CD4-positive, alpha-beta T cell (primary cell): ENCODE data around the gene AGXT2. TPM values are rescaled to one million over a fixed set of nuclear protein-coding genes. Genes with fewer than 3 reads are reported as not detected.
A peak's percentile ranks its signal among the peaks of the same experiment; 100 is the strongest.

Source experiments
- ATAC-seq: fragments of 200-7000 bp; cut with Tn5 transposase; one replicate; pipeline ENCODE4 v1.10.0; 2022; ENCODE audit warnings: mild to moderate bottlenecking; ENCODE audit not compliant: poor library complexity
- CTCF ChIA-PET: fragments of 350-600 bp; sonication (Branson Sonifier 250); formaldehyde crosslinking; loops from one replicate; lab custom pipeline; 2021; ENCODE audit warnings: antibody characterized with exemption, inconsistent platforms; lab: Charles Lee
- POLR2A ChIA-PET: fragments of 350-600 bp; sonication (Branson Sonifier 250); formaldehyde crosslinking; loops from one replicate; lab custom pipeline; 2021; ENCODE audit warnings: antibody characterized with exemption, inconsistent platforms; lab: Charles Lee
- DNase-seq, 14 experiments: peaks; one replicate each; pipeline ENCODE4 v3.0.0-alpha.2; 2013 to 2020; ENCODE audit warnings: mixed read lengths in 2 of 14
- H3K27ac ChIP-seq, 2 donors: one replicate each; pipeline versions ENCODE4 v1.5.1 to v1.7.0; 2013; ENCODE audit warnings: low read length in 2 of 2, low read depth in 1 of 2, mild to moderate bottlenecking in 1 of 2
- H3K27me3 ChIP-seq, 2 experiments: 1 replicate in 1 of 2; 2 replicates in 1 of 2; pipeline versions ENCODE4 v1.6.1 to v1.7.0; 2013; ENCODE audit warnings: low read length in 2 of 2, control low read depth in 1 of 2, mild to moderate bottlenecking in 1 of 2, moderate library complexity in 1 of 2; ENCODE audit not compliant: insufficient read depth in 2 of 2, control insufficient read depth in 1 of 2
- H3K36me3 ChIP-seq: one replicate; pipeline ENCODE4 v1.6.1; 2013; ENCODE audit warnings: low read length, control low read depth; ENCODE audit not compliant: insufficient read depth
- H3K4me1 ChIP-seq: one replicate; pipeline ENCODE4 v1.6.1; 2013; ENCODE audit warnings: low read length, control low read depth; ENCODE audit not compliant: insufficient read depth
- H3K4me3 ChIP-seq: one replicate; pipeline ENCODE4 v1.5.1; 2013; ENCODE audit warnings: mild to moderate bottlenecking, low read length, moderate library complexity
- H3K9me3 ChIP-seq, 2 experiments: 1 replicate in 1 of 2; 2 replicates in 1 of 2; pipeline versions ENCODE4 v1.6.1 to v1.7.0; 2013; ENCODE audit warnings: low read length in 2 of 2, mild to moderate bottlenecking in 2 of 2, control low read depth in 1 of 2, moderate library complexity in 1 of 2; ENCODE audit not compliant: control insufficient read depth in 1 of 2, insufficient read depth in 1 of 2
- H3K27ac Mint-ChIP-seq: one replicate; pipeline ENCODE4 v1.8.0; 2020; ENCODE audit warnings: mixed read lengths
- H3K27me3 Mint-ChIP-seq: one replicate; pipeline ENCODE4 v1.8.0; 2021; ENCODE audit warnings: mixed read lengths
- H3K36me3 Mint-ChIP-seq: one replicate; pipeline ENCODE4 v1.8.0; 2021; ENCODE audit warnings: low read depth, mixed read lengths
- H3K4me1 Mint-ChIP-seq: one replicate; pipeline ENCODE4 v1.8.0; 2021; ENCODE audit warnings: low read depth, mixed read lengths
- H3K4me3 Mint-ChIP-seq: one replicate; pipeline ENCODE4 v1.8.0; 2020; ENCODE audit warnings: mild to moderate bottlenecking, mixed read lengths
- H3K9me3 Mint-ChIP-seq: one replicate; pipeline ENCODE4 v1.8.0; 2020; ENCODE audit warnings: mixed read lengths
- intact Hi-C, 2 experiments: fragments of 100-400 bp; cut with DNase I in 1 of 2; cut with micrococcal nuclease in 1 of 2; formaldehyde crosslinking; loops; one replicate each; pipeline versions ENCODE4 v1.15.1 to v1.9.0; 2023 to 2025; cut with DNase I, micrococcal nuclease
- total RNA-seq, 174 experiments: library from RNA in 2 of 174; stranded (reverse) in 2 of 174; gene quantifications; one replicate each; pipeline ENCODE4 v1.2.3 and lab custom pipeline; 2021 to 2026
- TF ChIP-seq, protein P1 (sequence below): fragments of 200-600 bp; IDR thresholded peaks from one replicate; pipeline ENCODE4 v1.8.0; 2022; ENCODE audit warnings: antibody characterized with exemption, mild to moderate bottlenecking

AGXT2 gene
- total RNA-seq, 2 experiments from 2014 or later: not detected

DNA sequence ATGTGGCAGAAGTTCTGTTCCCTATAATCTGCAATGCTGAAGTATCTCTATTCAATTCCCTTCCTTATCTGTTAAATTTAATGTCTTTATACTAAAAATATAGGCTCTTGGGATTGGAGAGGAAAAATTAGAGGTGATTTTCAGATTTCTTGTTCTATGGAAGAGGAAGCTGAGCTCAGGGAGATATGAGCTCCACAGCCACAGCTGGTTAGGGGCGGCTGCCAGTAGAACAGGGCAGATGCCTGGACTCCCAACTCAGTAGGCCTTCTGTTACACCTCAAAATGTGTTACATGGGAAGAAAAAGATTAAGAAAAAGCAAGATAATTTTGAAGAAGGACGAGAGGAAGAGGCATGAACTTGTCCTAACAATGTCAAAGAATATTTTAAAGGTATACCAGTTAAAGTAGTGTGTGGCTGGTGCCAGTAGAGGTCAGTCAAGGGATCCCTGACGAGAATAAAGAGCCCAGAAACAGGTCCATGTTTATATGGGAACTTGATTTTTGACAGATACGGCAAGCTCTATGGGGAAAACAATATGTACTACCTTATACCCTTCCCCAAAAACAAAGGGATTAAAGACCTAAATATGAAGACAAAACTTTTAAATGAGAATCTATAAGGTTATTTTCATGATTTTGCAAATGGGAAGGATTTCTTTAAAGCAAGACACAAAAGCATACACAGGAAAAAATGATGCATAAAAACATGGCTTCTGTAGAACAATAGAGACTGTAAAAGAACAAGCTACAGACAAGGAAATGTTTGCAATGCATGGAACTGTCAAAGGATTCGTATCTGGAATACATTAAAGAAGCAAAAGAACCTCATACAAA is 89.7 kb downstream of the AGXT2 start:
- H3K4me3 ChIP-seq: no peak overlapping the region
- peak; percentile 51 for ATAC-seq
- H3K27ac ChIP-seq: no peak overlapping the region
- POLR2A ChIA-PET: interaction anchor here (0.6 kb wide), 1 partner anchor 28 kb away, joined by 3 read pairs; no protein-coding TSS in a partner anchor
- Mint-ChIP-seq H3K4me3 (no peak overlapping the region), H3K9me3 (no peaks in the 10 kb centered on the region), H3K36me3 (peaks cover 31% of the 10 kb centered on the region), H3K27me3 (no peaks in the 10 kb centered on the region), H3K4me1 (peaks cover 10% of the 10 kb centered on the region), H3K27ac (peak overlapping the region; percentile 15)
- TF ChIP-seq, protein P1, sequence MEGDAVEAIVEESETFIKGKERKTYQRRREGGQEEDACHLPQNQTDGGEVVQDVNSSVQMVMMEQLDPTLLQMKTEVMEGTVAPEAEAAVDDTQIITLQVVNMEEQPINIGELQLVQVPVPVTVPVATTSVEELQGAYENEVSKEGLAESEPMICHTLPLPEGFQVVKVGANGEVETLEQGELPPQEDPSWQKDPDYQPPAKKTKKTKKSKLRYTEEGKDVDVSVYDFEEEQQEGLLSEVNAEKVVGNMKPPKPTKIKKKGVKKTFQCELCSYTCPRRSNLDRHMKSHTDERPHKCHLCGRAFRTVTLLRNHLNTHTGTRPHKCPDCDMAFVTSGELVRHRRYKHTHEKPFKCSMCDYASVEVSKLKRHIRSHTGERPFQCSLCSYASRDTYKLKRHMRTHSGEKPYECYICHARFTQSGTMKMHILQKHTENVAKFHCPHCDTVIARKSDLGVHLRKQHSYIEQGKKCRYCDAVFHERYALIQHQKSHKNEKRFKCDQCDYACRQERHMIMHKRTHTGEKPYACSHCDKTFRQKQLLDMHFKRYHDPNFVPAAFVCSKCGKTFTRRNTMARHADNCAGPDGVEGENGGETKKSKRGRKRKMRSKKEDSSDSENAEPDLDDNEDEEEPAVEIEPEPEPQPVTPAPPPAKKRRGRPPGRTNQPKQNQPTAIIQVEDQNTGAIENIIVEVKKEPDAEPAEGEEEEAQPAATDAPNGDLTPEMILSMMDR: peak; percentile 44
- DNase-seq: peak in 3 of 14 experiments; percentile 2 to 21 (median 20)
- no peaks in the 10 kb centered on the region for H3K27me3 ChIP-seq
- H3K36me3 ChIP-seq: peaks cover 22% of the 10 kb centered on the region
- intact Hi-C loops: loop anchor here in 1 of 2 experiments (5.0 kb wide), 1 partner anchor 969 kb away; no protein-coding TSS in a partner anchor
- no peaks in the 10 kb centered on the region for H3K4me1 ChIP-seq
- no peaks in the 10 kb centered on the region for H3K9me3 ChIP-seq
- CTCF ChIA-PET: interaction anchor here (0.8 kb wide), 1 partner anchor 8 kb away, joined by 3 read pairs; no protein-coding TSS in a partner anchor

DNA sequence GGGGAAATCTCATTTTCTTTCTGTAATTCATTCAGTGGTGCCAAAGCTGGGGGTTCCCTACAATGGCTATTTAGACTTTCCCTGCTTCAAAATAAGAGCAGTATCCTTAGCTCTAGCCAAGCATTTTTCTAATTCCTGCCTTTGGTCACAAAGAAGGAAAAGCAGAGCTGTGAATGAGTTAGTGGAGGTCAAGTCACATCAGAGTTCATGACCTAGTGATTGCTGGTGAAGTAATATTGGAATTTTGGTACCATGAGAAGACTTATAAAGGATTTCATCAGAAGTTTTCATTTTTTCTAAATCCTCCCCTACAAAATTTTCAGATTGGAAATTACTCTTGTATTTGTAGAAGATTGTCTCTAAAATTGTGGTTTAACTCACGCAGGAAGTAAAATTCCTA is 90.4 kb downstream of the AGXT2 start:
- intact Hi-C loops: loop anchor here in 1 of 2 experiments (5.0 kb wide), 1 partner anchor 970 kb away; no protein-coding TSS in a partner anchor
- TF ChIP-seq, protein P1: no peak
- Histone ChIP-seq H3K4me3 (no peak overlapping the region), H3K9me3 (no peaks in the 10 kb centered on the region), H3K27ac (no peak overlapping the region), H3K4me1 (no peaks in the 10 kb centered on the region), H3K36me3 (peaks cover 28% of the 10 kb centered on the region), H3K27me3 (no peaks in the 10 kb centered on the region)
- ATAC-seq: no peak
- Mint-ChIP-seq H3K4me1 (peaks cover 10% of the 10 kb centered on the region), H3K9me3 (no peaks in the 10 kb centered on the region), H3K4me3 (no peak overlapping the region), H3K36me3 (peaks cover 39% of the 10 kb centered on the region), H3K27me3 (no peaks in the 10 kb centered on the region), H3K27ac (no peak overlapping the region)
- POLR2A ChIA-PET: no interaction called here
- CTCF ChIA-PET: no interaction called here
- no peak for DNase-seq

Other genes with a start within 250 kb of the AGXT2 start
- under 1 TPM in 1 of 2 experiments, not detected in 1; 0.20 TPM for gene TTC23L, start 208.8 kb downstream of the AGXT2 start, total RNA-seq
- gene RAD1, start 132.4 kb downstream of the AGXT2 start, total RNA-seq: 10 to 100 TPM; 26.7 to 29.2 TPM
- 10 to 100 TPM; 29.7 to 30.2 TPM for gene BRIX1, start 132.2 kb downstream of the AGXT2 start, total RNA-seq
- 10 to 100 TPM; 47.9 to 50.4 TPM for gene DNAJC21, start 118.4 kb downstream of the AGXT2 start, total RNA-seq
- gene PRLR, start 182.5 kb upstream of the AGXT2 start, total RNA-seq: under 1 TPM in 1 of 2 experiments, not detected in 1; 0.03 TPM